ENCODE measurements around the gene SHISA9.

- TF ChIP-seq, protein P1, sequence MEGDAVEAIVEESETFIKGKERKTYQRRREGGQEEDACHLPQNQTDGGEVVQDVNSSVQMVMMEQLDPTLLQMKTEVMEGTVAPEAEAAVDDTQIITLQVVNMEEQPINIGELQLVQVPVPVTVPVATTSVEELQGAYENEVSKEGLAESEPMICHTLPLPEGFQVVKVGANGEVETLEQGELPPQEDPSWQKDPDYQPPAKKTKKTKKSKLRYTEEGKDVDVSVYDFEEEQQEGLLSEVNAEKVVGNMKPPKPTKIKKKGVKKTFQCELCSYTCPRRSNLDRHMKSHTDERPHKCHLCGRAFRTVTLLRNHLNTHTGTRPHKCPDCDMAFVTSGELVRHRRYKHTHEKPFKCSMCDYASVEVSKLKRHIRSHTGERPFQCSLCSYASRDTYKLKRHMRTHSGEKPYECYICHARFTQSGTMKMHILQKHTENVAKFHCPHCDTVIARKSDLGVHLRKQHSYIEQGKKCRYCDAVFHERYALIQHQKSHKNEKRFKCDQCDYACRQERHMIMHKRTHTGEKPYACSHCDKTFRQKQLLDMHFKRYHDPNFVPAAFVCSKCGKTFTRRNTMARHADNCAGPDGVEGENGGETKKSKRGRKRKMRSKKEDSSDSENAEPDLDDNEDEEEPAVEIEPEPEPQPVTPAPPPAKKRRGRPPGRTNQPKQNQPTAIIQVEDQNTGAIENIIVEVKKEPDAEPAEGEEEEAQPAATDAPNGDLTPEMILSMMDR (IDR thresholded peaks at IDR 0.05): no peak
- TF ChIP-seq POLR2A (IDR thresholded peaks at IDR 0.05): no peak
- TF ChIP-seq EP300 (IDR thresholded peaks at IDR 0.05): no peak
These were observed 254.0 kb downstream of the SHISA9 start for GRCh38 chr16:13155377-13155776.
